Eye (tissue), 1 donor: Measurements from ENCODE around the gene HPSE.
"Not testable (repeated sequence)": the region's sequence is repeated elsewhere in the genome, so short reads cannot be mapped to it uniquely, and the experiment has no call there.

ENCODE experiments used
- DNase-seq: peaks from one replicate; pipeline ENCODE4 v3.0.0-alpha.2; 2015

The HPSE gene

GRCh38 chr4:83281307-83281706, 53.3 kb downstream of the HPSE start:
- DNase-seq: no peak

GRCh38 chr4:83276299-83277040, 58.2 kb downstream of the HPSE start:
- DNase-seq: no peak

DNA sequence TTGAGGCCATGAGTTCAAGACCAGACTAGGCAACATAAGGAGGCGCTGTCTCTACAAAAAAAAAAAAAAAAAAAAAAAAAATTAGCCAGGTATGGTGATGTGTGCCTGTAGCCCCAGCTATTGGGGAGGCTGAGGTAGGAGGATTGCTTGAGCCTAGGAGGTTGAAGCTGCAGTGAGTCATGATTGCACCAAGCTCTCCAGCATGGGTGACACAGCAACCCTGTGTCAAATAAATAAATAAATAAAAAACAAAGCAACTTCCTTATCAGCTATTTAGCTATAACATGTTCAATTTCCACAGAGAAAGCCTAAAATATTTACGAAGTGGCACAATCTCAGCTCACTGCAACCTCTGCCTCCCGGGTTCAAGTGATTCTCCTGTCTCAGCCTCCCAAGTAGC, 60.7 kb downstream of the HPSE start:
- not testable (repeated sequence) for DNase-seq

- DNase-seq: no peak
Measured at GRCh38 chr4:83272900-83273299, 61.7 kb downstream of the HPSE start.

DNA sequence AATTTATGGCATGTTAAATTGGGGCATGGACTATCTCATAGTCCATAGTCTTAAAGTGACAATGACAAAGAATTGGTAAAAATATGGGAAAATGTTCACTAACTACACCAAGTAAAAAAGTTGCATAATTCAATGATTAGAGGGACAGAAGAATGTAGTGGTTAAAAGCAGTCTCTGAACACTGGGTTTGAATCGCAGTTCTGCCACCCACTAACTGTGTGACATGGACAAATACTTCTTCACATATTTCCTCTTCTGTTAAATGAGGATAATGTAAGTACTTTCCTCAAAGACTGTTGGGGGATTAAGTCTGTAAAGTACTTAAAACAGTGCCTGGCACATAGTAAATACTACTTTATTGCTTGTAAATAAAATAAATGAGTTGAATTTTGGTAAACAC, 65.4 kb downstream of the HPSE start:
- no peak for DNase-seq

GRCh38 chr4:83268491-83268890, 66.2 kb downstream of the HPSE start:
- no peak for DNase-seq

- no peak for DNase-seq
Measured at GRCh38 chr4:83267830-83268475, 66.7 kb downstream of the HPSE start.

DNA sequence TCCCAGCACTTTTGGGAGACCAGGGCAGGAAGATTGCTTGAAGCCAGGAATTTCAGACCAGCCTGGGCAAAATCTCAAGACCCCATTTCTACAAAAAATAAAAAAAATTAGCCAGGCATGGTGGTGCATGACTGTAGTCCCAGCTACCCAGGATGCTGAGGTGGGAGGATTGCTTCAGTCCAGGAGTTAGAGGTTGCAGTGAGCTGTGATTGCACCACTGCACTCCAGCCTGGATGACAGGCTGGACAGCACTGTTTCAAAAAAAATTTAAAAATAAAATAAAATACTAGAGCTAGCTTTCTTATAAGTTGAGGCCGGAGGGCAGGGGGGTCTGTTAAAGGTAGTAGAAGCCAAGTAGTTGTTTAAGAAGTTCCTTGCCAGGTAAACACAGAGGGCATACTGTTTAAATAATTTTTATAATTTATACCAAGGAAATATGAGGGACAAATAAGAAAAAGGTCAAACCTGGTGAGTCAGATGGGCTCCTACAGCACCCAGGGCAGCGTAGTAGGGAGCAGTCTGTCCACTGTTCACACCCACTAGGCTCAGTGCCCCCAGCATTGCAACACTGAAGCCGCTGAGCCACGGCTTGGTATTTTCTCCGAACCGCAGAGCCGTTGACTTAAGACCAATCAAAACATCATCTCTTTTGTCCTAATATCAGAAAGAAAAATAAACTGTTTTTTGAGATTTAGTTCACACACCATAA, 67.4 kb downstream of the HPSE start:
- DNase-seq: no peak

DNA sequence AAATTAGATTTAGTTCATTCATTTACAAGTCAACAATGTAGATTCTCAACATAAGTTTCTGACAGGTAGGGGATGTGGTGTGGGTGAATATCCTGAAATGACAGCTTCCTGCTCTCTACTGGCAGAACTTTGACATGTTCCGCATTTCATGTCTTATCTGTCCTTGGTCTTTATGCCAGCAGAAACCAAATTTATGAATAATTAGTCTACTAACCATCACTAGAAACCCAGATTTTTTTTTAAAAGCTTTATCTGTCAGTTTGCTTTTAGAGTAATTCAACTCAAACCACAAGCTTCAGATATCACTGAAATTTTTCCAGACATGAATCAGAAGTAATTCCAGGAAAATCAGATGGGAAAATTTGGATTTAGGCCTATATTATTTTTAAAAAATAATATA, 68.0 kb downstream of the HPSE start:
- DNase-seq: no peak

- no peak for DNase-seq
Measured at GRCh38 chr4:83263106-83263505, 71.5 kb downstream of the HPSE start.

GRCh38 chr4:83262682-83263081, 72.0 kb downstream of the HPSE start:
- DNase-seq: no peak

GRCh38 chr4:83261307-83261706, 73.3 kb downstream of the HPSE start:
- no peak for DNase-seq

DNA sequence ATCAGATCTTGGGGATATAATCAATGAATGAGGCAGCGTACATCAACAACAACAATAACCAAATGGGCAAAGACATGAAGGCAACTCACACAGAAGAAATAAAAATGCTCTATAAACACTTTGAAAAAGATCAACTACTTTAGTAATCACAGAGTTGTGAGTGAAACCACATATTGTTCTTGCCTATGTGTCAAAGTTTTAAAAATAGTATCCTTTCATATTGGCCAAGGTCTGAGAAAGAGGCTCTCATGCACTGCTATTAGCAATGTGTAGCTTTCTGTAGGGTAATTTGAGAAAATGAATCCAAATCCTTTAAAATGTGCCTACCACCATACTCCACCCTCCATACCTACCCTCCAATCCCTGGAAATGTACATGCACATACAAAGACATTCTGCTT, 75.1 kb downstream of the HPSE start:
- DNase-seq: no peak

DNA sequence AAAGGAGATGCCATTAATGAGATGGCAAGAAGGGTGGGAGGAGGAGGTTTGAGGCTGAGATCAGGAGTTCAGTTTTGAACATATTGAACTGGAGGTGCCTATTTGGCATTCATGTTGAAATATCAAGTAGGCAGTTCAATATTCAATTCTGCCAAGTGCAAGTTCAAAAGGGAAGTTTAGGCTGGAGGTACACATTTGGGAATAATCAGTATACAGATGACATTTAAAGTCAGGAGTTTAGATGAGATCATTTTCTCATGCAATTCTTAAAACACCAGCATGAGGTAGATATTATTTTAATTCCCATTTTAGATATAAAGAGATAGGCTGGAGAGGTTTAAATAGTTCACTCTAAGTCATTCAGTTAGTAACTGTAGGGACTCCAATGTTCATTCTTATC, 76.2 kb downstream of the HPSE start:
- DNase-seq: no peak

GRCh38 chr4:83257811-83258210, 76.8 kb downstream of the HPSE start:
- no peak for DNase-seq

DNA sequence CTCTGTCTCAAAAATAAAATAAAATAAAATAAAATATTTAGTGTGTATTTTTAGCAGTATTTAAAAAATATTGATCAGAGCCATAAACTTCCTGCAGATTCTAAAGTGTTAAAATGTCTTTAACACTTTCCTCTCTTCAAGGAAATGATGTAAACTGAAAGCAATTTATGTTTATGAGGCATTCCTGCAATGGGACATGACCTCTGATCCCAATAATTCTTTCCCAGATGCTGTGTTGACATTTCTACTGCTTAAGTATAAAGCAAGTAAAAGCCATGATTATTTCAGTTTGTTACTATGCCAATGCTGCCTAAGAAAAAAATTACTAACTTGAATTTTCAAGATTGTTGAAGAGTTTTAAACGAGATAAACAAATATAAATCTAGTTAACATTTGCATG, 79.1 kb downstream of the HPSE start:
- DNase-seq: peak; percentile 44

- peak; percentile 74 for DNase-seq
Measured at GRCh38 chr4:83252782-83253405, 81.8 kb downstream of the HPSE start.

GRCh38 chr4:83251447-83251830, 83.2 kb downstream of the HPSE start:
- DNase-seq: no peak

GRCh38 chr4:83250687-83251446, 83.8 kb downstream of the HPSE start:
- no peak for DNase-seq

- DNase-seq: no peak
Measured at GRCh38 chr4:83248486-83248885, 86.2 kb downstream of the HPSE start.

- no peak for DNase-seq
Measured at GRCh38 chr4:83247415-83248357, 87.0 kb downstream of the HPSE start.
